Mesendoderm (in vitro differentiated cells): ENCODE results near the gene RIC8B.

ENCODE experiments used
- DNase-seq: peaks from one replicate; pipeline ENCODE4 v3.0.0; 2013
- H2AK5ac ChIP-seq: 2 replicates; pipeline ENCODE4 v1.6.1; 2013; ENCODE audit warnings: low read length, inconsistent platforms
- H2BK120ac ChIP-seq: 2 replicates; pipeline ENCODE4 v1.6.1; 2013; ENCODE audit warnings: low read depth, mild to moderate bottlenecking, low read length, moderate library complexity, mixed read lengths
- H2BK15ac ChIP-seq: replicated peaks from 2 replicates; pipeline ENCODE4 v1.6.1; 2013; ENCODE audit warnings: low read depth, mild to moderate bottlenecking, moderate library complexity
- H2BK5ac ChIP-seq: 2 replicates; pipeline ENCODE4 v1.6.1; 2013; ENCODE audit warnings: low read length, inconsistent platforms
- H3K18ac ChIP-seq: 2 replicates; pipeline ENCODE4 v1.6.1; 2013; ENCODE audit warnings: mild to moderate bottlenecking, low read length, mixed read lengths
- H3K23ac ChIP-seq: one replicate; pipeline ENCODE4 v1.6.1; 2013; ENCODE audit warnings: low read length
- H3K27ac ChIP-seq: 2 replicates; pipeline ENCODE4 v1.5.1; 2013; ENCODE audit warnings: low read depth, mild to moderate bottlenecking, inconsistent platforms, low read length, moderate library complexity
- H3K27me3 ChIP-seq: 2 replicates; pipeline ENCODE4 v1.6.1; 2013; ENCODE audit warnings: low read length, control low read depth, mild to moderate bottlenecking, inconsistent platforms; ENCODE audit not compliant: insufficient read depth, poor library complexity
- H3K36me3 ChIP-seq: 2 replicates; pipeline ENCODE4 v1.6.1; 2013; ENCODE audit warnings: low read length, inconsistent platforms; ENCODE audit not compliant: control insufficient read depth, insufficient read depth
- H3K4ac ChIP-seq: one replicate; pipeline ENCODE4 v1.6.1; 2013; ENCODE audit warnings: low read depth, mild to moderate bottlenecking, low read length, moderate library complexity
- H3K4me1 ChIP-seq: 2 replicates; pipeline ENCODE4 v1.6.1; 2013; ENCODE audit warnings: low read depth, low read length, inconsistent platforms; ENCODE audit not compliant: control insufficient read depth
- H3K4me2 ChIP-seq: 2 replicates; pipeline ENCODE4 v1.6.1; 2013; ENCODE audit warnings: low read length
- H3K4me3 ChIP-seq: 2 replicates; pipeline ENCODE4 v1.5.1; 2013; ENCODE audit warnings: mild to moderate bottlenecking, low read length
- H3K56ac ChIP-seq: one replicate; pipeline ENCODE4 v1.6.1; 2013; ENCODE audit warnings: low read length
- H3K79me1 ChIP-seq: 2 replicates; pipeline ENCODE4 v1.6.1; 2013; ENCODE audit warnings: low read length, inconsistent platforms
- H3K79me2 ChIP-seq: 2 replicates; pipeline ENCODE4 v1.6.1; 2013; ENCODE audit warnings: mild to moderate bottlenecking, low read length; ENCODE audit not compliant: control insufficient read depth, insufficient read depth
- H3K9ac ChIP-seq: 2 replicates; pipeline ENCODE4 v1.6.1; 2013; ENCODE audit warnings: low read length, inconsistent platforms
- H4K5ac ChIP-seq: one replicate; pipeline ENCODE4 v1.6.1; 2013; ENCODE audit warnings: low read length
- H4K8ac ChIP-seq: one replicate; pipeline ENCODE4 v1.6.1; 2013; ENCODE audit warnings: low read depth, mild to moderate bottlenecking, control low read depth, low read length, moderate library complexity
- WGBS: extraction: QIAGEN DNeasy Blood & Tissue Kit; methylation state at CpG from one replicate; pipeline ENCODE4 v1.1.7; 2013; ENCODE audit warnings: low lambda C conversion rate, missing lambda C conversion rate; ENCODE audit not compliant: insufficient coverage; ENCODE audit errors: extremely low coverage; 5-methylcytosine and 5-hydroxymethylcytosine counted together

The RIC8B gene

GRCh38 chr12:106879612-106880011 lies 105.1 kb downstream of the RIC8B start:
- no CpG with 5 or more reads among the region's 5 CpGs for WGBS
- H3K36me3 ChIP-seq: no peaks in the 10 kb centered on the region
- no peaks in the 10 kb centered on the region for H3K4me1 ChIP-seq
- H2BK5ac ChIP-seq: no peak overlapping the region
- H3K4ac ChIP-seq: no peak overlapping the region
- no peak overlapping the region for H4K8ac ChIP-seq
- H3K27me3 ChIP-seq: no peaks in the 10 kb centered on the region
- H2AK5ac ChIP-seq: no peak overlapping the region
- no peaks in the 10 kb centered on the region for H3K79me1 ChIP-seq
- no peak overlapping the region for H2BK15ac ChIP-seq
- no peak overlapping the region for H3K23ac ChIP-seq
- no peak overlapping the region for H3K4me3 ChIP-seq
- no peak overlapping the region for H2BK120ac ChIP-seq
- H3K18ac ChIP-seq: no peak overlapping the region
- no peak overlapping the region for H4K5ac ChIP-seq
- H3K27ac ChIP-seq: no peak overlapping the region
- no peaks in the 10 kb centered on the region for H3K79me2 ChIP-seq
- H3K9ac ChIP-seq: no peak overlapping the region
- H3K56ac ChIP-seq: no peak overlapping the region
- no peak overlapping the region for H3K4me2 ChIP-seq
- no peak for DNase-seq

GRCh38 chr12:106883426-106883825 lies 108.9 kb downstream of the RIC8B start:
- Histone ChIP-seq H3K36me3 (no peaks in the 10 kb centered on the region), H3K27me3 (no peaks in the 10 kb centered on the region), H3K18ac (no peak overlapping the region), H3K27ac (no peak overlapping the region), H3K4me3 (no peak overlapping the region), H2BK15ac (no peak overlapping the region), H4K8ac (no peak overlapping the region), H2BK5ac (no peak overlapping the region), H3K4me2 (no peak overlapping the region), H3K4me1 (no peaks in the 10 kb centered on the region), H3K56ac (no peak overlapping the region), H3K79me2 (no peaks in the 10 kb centered on the region), H3K23ac (no peak overlapping the region), H2BK120ac (no peak overlapping the region), H3K4ac (no peak overlapping the region), H4K5ac (no peak overlapping the region), H3K79me1 (no peaks in the 10 kb centered on the region), H3K9ac (no peak overlapping the region), H2AK5ac (no peak overlapping the region)
- no CpG with 5 or more reads among the region's 1 CpG for WGBS
- no peak for DNase-seq

GRCh38 chr12:106885026-106885425 lies 110.5 kb downstream of the RIC8B start:
- Histone ChIP-seq H3K79me2 (no peaks in the 10 kb centered on the region), H3K23ac (no peak overlapping the region), H4K5ac (no peak overlapping the region), H2BK15ac (no peak overlapping the region), H3K4me3 (no peak overlapping the region), H3K27ac (no peak overlapping the region), H4K8ac (no peak overlapping the region), H3K27me3 (no peaks in the 10 kb centered on the region), H3K79me1 (no peaks in the 10 kb centered on the region), H2BK5ac (no peak overlapping the region), H2AK5ac (no peak overlapping the region), H3K4me2 (no peak overlapping the region), H2BK120ac (no peak overlapping the region), H3K4ac (no peak overlapping the region), H3K18ac (no peak overlapping the region), H3K56ac (no peak overlapping the region), H3K4me1 (no peaks in the 10 kb centered on the region), H3K9ac (no peak overlapping the region), H3K36me3 (no peaks in the 10 kb centered on the region)
- DNase-seq: no peak
- 100% methylated on average over 1 of the region's 3 CpGs for WGBS

GRCh38 chr12:106885541-106886249 lies 111.2 kb downstream of the RIC8B start:
- no peak overlapping the region for H4K8ac ChIP-seq
- H3K56ac ChIP-seq: no peak overlapping the region
- no peaks in the 10 kb centered on the region for H3K79me1 ChIP-seq
- H3K4me3 ChIP-seq: no peak overlapping the region
- no peaks in the 10 kb centered on the region for H3K79me2 ChIP-seq
- no peaks in the 10 kb centered on the region for H3K36me3 ChIP-seq
- no CpG with 5 or more reads among the region's 4 CpGs for WGBS
- H2BK120ac ChIP-seq: no peak overlapping the region
- no peak overlapping the region for H3K27ac ChIP-seq
- H2AK5ac ChIP-seq: no peak overlapping the region
- no peak overlapping the region for H3K4me2 ChIP-seq
- no peaks in the 10 kb centered on the region for H3K4me1 ChIP-seq
- no peak overlapping the region for H2BK5ac ChIP-seq
- H3K4ac ChIP-seq: no peak overlapping the region
- H3K23ac ChIP-seq: no peak overlapping the region
- H2BK15ac ChIP-seq: no peak overlapping the region
- H4K5ac ChIP-seq: no peak overlapping the region
- no peaks in the 10 kb centered on the region for H3K27me3 ChIP-seq
- H3K9ac ChIP-seq: no peak overlapping the region
- no peak for DNase-seq
- H3K18ac ChIP-seq: no peak overlapping the region

- no peak overlapping the region for H3K27ac ChIP-seq
- H4K8ac ChIP-seq: no peak overlapping the region
- H4K5ac ChIP-seq: no peak overlapping the region
- H2BK15ac ChIP-seq: no peak overlapping the region
- no peak overlapping the region for H2AK5ac ChIP-seq
- H3K4me1 ChIP-seq: no peaks in the 10 kb centered on the region
- no peaks in the 10 kb centered on the region for H3K36me3 ChIP-seq
- H3K79me2 ChIP-seq: no peaks in the 10 kb centered on the region
- no peak overlapping the region for H3K4ac ChIP-seq
- no peak overlapping the region for H3K18ac ChIP-seq
- H3K23ac ChIP-seq: no peak overlapping the region
- no peak overlapping the region for H2BK5ac ChIP-seq
- no peak overlapping the region for H2BK120ac ChIP-seq
- WGBS: no CpG with 5 or more reads among the region's 2 CpGs
- H3K56ac ChIP-seq: no peak overlapping the region
- no peak for DNase-seq
- H3K79me1 ChIP-seq: no peaks in the 10 kb centered on the region
- no peak overlapping the region for H3K4me2 ChIP-seq
- no peak overlapping the region for H3K9ac ChIP-seq
- no peaks in the 10 kb centered on the region for H3K27me3 ChIP-seq
- no peak overlapping the region for H3K4me3 ChIP-seq
Observed at GRCh38 chr12:106886932-106887331, 112.5 kb downstream of the RIC8B start.

- WGBS: no CpG with 5 or more reads among the region's 5 CpGs
- H3K18ac ChIP-seq: no peak overlapping the region
- no peak overlapping the region for H3K23ac ChIP-seq
- no peak overlapping the region for H2BK5ac ChIP-seq
- no peaks in the 10 kb centered on the region for H3K36me3 ChIP-seq
- H3K4me1 ChIP-seq: no peaks in the 10 kb centered on the region
- H3K27me3 ChIP-seq: no peaks in the 10 kb centered on the region
- H3K27ac ChIP-seq: no peak overlapping the region
- no peak overlapping the region for H4K8ac ChIP-seq
- H3K79me1 ChIP-seq: no peaks in the 10 kb centered on the region
- no peak overlapping the region for H2BK120ac ChIP-seq
- no peak overlapping the region for H2BK15ac ChIP-seq
- H3K4me3 ChIP-seq: no peak overlapping the region
- no peak overlapping the region for H3K56ac ChIP-seq
- no peak overlapping the region for H3K4ac ChIP-seq
- no peak for DNase-seq
- no peaks in the 10 kb centered on the region for H3K79me2 ChIP-seq
- no peak overlapping the region for H3K9ac ChIP-seq
- H2AK5ac ChIP-seq: no peak overlapping the region
- no peak overlapping the region for H3K4me2 ChIP-seq
- no peak overlapping the region for H4K5ac ChIP-seq
Observed at GRCh38 chr12:106888348-106888970, 114.0 kb downstream of the RIC8B start.
